Glomerular visceral epithelial cell (primary cell): ENCODE results near the gene DECR2.
A peak's percentile ranks its signal among the peaks of the same experiment; 100 is the strongest.
"Not testable (repeated sequence)": the region's sequence is repeated elsewhere in the genome, so short reads cannot be mapped to it uniquely, and the experiment has no call there.

Experiments
- DNase-seq: peaks from one replicate; pipeline ENCODE4 v3.0.0-alpha.2; 2016; ENCODE audit errors: extremely low spot score

DECR2 gene

DNA sequence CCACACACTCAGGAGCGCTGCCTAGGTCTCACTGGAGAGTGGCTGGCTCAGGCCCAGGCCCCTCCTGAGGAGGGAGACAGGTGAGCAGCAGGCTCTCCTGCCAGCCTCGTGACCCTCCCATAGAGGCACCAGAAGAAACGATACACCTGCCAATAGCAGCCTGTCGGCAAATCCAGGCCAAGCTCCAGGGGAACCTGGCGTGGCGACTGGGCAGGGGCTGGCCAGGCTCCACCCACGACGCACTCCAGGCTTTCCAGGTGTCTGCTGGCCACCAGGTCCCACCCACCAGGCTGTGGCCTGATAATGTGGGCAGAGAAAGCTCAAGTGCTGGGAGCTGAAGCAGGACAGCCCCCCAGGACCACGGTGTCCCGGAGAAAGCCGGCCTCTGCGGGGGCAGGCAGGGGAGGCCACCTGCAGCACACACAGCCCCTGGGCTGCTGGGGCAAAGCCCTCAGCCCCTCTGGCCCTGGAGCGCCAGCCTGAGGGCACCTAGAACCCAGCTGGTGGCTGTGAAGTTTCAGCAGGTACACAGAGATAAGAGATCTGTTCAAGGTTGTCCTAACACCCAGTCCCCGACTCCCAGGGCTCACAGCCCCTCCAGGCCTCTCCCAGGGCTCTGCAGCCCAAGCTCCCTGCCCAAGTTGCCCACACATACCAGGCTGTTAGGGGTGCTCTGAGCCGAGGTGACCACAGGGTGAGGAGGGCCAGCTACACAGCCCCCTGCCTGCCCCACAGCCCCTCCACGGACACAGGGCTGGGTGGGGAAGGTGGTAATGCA lies 22.3 kb upstream of the DECR2 start:
- no peak for DNase-seq

DNA sequence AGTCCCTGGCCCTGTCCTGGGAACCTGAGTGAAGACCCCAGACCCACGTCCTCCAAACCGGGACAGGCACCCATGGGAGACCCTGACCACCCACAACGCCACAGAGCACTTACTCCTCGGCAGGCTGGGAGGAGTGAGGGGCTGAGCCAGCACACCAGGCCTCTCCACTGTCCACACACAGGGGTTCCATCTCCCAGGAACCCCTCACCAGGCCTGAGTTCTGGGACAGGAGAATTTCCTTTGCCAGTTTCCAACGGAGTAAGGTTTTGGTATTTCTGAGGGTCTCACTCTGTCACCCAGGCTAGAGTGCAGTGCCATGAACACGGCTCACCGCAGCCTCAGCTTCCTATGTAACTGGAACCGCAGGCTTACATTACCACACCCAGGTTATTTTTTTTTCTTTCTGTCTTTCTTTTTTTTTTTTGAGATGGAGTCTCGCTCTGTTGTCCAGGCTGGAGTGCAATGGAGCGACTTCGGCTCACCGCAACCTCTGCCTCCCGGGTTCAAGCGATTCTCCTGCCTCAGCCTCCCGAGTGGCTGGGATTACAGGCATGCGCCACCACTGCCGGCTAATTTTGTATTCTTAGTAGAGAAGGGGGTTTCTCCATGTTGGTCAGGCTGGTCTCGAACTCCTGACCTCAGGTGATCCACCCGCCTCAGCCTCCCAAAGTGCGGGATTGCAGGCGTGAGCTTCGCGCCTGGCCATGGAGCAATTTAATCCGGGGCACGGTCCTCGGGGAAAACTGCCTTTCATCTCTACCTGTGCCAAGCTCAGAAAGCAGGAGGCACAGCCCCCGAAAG lies 21.5 kb upstream of the DECR2 start:
- DNase-seq, result no peak

DNA sequence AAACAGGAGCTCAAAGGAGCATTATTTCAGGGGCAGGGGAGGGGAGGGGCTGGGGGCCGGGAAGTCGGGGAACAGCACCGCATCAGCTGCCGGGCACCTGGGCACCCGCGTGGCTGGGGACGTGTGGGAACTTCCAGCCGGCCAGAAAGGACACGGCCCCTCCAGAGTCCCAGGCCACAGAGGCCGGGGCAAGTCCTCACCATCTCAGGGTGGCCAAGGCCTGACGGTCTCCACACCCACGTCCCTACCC lies 21.0 kb upstream of the DECR2 start:
- no peak for DNase-seq

GRCh38 chr16:381012-381788 lies 20.5 kb upstream of the DECR2 start:
- DNase-seq, result peak; percentile 26

DNA sequence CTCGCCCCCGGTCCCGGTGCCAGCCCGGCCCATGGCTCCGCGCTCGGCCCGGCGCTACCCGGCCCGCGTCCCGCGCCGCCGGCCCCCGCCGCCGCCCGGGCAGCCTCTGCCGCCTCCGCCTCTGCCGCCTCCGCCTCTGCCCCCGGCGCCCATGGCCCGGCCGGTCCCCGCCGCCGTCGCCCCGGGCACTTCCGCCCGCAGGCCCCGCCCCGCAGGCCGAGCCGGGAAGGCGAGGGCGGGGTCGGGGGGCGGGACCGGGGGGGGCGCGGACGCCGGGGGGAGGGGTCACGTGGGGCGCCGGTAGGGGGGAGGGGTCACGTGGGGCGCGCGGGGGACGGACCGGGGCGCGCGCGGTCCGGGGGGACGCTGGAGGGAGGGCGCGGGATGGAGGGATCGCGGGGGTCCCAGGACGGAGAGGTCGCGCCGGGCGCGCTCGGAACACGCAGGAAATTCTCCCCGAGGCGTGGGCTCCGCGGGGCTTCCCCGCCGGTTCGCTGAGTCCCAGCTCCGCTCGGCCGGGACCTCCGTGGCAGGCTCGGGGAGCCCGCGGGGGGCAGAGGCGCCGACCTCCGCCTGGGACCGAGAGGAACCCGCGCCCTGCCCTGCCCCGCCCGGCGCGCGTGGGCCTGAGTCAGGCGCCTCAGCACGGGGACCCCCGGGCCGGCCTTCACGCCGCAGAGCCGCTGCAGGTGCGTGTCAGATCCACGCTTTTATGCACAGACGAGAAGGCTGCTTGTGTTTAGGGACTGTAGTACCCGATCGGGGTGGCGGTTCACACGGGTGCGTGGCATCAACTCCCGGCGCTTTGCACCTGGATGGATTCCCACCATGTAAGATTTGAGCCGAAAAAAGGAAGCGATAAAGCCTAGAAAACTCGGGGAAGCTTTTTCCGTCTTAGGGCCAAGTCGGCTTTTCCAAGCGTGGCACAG lies 19.6 kb upstream of the DECR2 start, which contains the start of gene PGAP6:
Gene PGAP6 (minus strand): TSS at position 190 of the 929 bp plus-strand sequence. CDS start 157 bp downstream, at position 33.
- DNase-seq, result peak; percentile 72

- no peak for DNase-seq
Measured at GRCh38 chr16:383326-384051, 18.2 kb upstream of the DECR2 start.

- DNase-seq, result no peak
Measured at GRCh38 chr16:386641-387156, 15.0 kb upstream of the DECR2 start.

DNA sequence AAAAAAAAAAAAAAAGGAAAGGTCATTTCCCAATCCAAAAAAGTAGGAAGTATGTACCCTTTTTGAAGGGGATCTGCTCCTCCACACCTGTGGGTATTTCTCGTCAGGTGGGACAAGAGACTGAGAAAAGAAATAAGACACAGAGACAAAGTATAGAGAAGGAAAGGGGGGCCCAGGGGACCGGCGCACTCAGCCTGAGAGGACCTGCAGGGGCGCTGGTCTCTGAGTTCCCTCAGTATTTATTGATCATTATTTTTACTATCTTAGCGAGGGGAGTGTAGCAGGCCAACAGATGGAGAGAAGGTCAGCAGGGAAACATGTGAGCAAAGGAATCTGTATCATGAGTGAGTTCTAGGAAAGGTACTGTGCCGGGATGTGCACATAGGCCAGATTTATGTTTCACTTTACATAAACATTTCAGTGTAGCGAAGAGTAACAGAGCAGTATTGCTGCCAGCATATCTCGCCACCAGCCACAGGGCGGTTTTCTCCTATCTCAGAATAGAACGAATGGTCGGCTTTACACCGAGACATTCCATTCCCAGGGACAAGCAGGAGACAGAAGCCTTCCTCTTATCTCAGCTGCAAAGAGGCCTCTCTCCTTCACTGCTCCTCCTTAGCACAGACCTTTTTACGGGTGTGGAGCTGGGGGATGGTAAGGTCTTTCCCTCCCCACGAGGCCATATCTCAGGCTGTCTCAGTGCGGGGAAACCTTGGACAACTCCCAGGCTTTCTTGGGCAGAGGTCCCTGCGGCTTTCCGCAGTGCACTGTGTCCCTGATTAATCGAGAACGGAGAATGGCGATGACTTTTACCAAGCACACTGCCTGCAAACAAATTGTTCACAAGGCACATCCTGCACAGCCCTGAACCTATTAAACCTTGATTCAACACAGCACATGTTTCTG lies 13.7 kb upstream of the DECR2 start:
- DNase-seq, result not testable (repeated sequence)

- DNase-seq, result no peak
Measured at GRCh38 chr16:389352-389751, 12.3 kb upstream of the DECR2 start.

GRCh38 chr16:391885-392335 lies 9.8 kb upstream of the DECR2 start:
- peak; percentile 88 for DNase-seq

DNA sequence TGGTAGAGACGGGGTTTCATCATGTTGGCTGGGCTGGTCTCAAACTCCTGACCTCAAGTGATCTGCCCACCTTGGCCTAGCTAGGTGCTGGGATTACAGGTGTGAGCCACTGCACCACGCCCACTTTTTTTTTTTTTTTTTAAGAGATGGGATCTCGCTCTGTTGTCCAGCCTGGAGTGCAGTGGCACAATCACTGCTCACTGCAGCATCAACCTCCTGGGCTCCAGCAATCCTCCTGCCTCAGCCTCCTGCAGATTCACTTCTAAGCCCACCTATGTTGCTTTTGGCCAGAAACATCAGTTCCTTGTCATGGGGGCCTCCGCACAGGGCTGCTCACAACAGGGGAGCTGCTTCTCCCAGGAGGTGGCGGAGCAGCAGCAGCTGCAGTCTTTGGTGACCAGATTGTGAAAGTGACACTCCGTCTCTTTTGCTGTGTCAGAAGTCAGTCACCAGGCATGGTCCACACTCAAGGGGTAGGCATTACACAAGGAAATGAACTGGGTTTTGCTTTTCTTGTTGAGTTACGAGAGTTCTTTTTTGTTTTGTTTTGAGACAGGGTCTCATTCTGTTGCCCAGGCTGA lies 9.1 kb upstream of the DECR2 start:
- DNase-seq, result no peak

GRCh38 chr16:396199-396598 lies 5.5 kb upstream of the DECR2 start:
- DNase-seq, result no peak

DNA sequence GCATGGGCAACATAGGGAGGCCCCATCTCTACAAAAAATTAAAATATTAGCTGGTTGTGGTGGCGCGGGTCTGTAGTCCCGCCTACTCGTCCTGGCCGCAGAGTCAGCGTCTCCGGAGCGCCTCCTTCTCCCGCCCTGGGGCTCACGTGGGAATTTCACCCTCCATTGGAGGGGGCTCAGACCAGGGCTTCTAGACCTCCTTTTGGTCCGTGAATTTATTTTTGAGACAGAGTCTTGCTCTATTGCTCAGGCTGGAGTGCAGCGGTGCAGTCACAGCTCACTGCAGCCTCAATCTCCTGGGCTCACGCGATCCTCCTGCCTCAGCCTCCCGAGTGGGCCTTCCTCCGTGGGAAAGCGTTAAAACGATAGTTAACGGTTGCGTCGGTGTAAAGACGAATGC lies 5.1 kb upstream of the DECR2 start:
- no peak for DNase-seq

DNA sequence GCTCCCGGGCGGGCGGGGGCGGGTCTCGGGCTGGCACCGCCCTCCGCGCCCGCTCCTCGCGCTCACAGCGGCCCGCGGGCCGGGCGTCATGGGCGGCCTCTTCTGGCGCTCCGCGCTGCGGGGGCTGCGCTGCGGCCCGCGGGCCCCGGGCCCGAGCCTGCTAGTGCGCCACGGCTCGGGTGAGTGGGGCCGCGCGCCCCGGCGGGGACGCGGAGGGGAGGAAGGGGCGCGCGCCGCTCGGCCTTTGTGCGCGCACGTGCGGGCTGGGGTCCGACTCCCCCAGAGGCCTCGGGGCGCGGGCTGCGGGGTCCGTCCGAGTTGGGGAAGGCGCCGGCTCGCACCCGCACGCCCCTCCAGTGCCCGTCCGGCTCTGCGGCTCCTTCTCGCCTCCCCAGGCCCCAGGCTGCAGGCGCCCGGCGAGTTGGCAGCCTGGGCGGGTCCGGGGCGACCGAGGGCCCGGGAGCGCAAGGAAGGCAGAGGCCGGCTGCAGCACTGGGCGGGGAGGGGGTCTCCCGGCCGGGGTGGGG lies 4.5 kb upstream of the DECR2 start, which contains the start of gene NME4:
Gene NME4 (plus strand): TSS at position 65 of the 527 bp plus-strand sequence. CDS start 24 bp downstream, at position 89.
- no peak for DNase-seq

- peak; percentile 46 for DNase-seq
Measured at GRCh38 chr16:397736-398332, 3.9 kb upstream of the DECR2 start.

DNA sequence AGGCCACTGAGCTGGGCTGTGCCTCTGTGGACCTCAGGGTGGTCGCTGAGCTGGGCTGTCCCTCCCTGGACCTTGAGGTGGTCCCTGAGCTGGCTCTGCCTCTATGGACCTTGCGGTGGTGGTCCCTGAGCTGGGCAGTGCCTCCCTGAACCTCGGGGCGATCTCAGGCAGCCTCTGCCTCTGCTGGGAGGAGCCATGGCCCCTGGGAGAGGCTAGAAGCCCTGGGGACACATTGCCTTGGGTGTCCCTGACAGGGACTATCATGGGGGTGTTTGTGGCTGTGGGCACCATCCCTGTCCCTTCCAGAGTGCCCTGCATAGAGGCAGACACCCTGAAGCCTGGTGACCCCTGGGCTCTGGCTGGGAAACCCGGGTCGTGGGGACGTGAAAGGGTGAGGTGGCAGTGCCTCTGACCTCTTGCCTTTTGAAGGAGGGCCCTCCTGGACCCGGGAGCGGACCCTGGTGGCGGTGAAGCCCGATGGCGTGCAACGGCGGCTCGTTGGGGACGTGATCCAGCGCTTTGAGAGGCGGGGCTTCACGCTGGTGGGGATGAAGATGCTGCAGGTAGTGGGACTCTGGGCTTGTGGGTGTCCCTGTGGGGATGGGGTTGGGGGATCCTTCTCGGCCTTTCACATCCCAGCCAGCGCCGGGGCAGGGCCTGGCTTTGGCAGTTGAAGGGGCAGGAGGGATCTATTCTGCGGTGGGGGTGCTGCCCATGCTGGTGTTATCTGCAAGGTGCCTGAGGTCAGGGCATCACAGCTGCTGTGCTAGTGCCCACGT lies 2.9 kb upstream of the DECR2 start:
- DNase-seq, result no peak

DNA sequence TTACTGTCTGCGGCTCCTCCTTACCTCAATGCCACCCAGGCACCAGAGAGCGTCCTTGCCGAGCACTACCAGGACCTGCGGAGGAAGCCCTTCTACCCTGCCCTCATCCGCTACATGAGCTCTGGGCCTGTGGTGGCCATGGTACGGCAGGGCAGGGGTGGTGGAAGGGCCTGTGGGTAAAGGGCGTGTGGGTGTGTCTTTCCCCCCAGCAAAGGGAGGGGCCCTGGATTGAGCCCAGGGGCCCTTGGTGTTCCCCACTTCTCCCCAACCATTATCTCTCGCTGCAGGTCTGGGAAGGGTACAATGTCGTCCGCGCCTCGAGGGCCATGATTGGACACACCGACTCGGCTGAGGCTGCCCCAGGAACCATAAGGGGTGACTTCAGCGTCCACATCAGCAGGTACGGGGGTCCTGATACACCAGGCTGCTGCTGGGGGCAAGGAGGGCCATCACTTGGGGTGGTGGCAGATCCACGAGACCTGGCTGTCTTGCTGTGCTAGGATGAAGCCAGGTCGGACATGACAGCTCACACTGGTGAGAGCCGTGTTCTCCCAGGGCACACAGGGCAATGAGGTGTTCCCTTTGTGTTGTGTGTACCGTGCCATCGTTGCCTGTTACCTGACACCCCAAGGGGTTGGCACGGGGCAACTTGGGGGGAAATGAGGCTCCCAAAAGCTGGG lies 2.2 kb upstream of the DECR2 start:
- no peak for DNase-seq
